ENCODE measurements around the gene NFIX. TPM values are rescaled to one million over a fixed set of nuclear protein-coding genes. Genes with fewer than 3 reads are reported as not detected.

The NFIX gene
- total RNA-seq, 1 experiment from 2014 or later: 78.0 TPM

DNA sequence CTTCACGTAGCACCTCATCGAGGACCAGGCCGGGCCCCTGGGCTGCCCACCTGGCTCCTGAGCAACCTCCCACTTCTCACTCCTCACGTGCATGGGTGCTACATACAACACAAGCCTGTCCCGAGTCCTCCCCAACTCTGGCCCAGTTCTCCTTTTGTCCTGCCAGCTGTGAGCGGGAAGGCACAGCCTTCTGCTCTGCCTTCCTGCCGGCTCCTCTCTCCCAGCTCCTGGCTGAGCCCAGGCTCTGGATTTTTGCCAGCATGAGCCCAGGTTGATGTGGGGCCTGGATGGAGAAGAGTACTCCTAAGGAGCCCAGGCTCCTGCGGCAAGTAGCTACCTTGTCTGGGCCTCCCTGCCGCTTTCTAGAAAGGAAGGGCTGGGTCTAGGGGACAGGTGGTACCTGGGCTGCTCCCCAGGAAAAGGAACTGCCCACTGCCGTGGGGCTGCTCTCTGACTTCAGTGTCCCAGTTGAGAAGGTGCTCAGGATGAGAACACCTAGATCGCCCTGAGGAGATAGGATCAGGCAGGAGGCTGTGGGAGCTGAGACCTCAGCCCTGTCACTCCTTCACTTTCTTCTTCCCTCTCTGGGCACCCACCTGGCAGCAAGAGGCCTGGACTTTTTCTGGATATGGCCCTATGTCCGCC lies 83.7 kb downstream of the NFIX start:
- Histone ChIP-seq H3K36me3 (peaks cover 94% of the 10 kb centered on the region), H3K9me3 (no peaks in the 10 kb centered on the region), H3K4me3 (no peak overlapping the region), H3K27me3 (no peaks in the 10 kb centered on the region)
- DNase-seq: no peak

DNA sequence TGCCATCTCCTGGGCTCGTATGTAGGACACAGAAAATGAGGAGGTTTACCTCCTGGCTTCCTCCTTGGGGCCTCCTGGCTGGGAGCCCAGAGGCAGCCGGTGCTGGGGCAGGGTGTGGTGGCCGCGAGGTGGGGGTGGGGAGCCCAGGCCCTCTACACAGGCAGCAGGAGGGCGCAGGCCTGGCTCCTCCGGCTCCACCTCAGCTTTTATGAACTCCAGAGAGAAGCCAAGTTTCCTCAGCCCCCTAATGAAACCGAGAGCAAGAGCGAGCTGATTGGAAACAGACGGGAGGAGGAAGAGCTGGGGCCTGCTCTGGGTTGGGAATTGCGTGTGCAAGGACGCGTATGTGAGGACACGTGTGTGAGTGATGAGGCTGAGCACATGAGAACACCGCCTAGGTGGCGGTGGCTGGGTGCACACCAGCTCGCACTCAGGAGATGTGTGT lies 84.3 kb downstream of the NFIX start:
- no peaks in the 10 kb centered on the region for H3K9me3 ChIP-seq
- H3K4me3 ChIP-seq: no peak overlapping the region
- peaks cover 96% of the 10 kb centered on the region for H3K36me3 ChIP-seq
- H3K27me3 ChIP-seq: no peaks in the 10 kb centered on the region
- no peak for DNase-seq

DNA sequence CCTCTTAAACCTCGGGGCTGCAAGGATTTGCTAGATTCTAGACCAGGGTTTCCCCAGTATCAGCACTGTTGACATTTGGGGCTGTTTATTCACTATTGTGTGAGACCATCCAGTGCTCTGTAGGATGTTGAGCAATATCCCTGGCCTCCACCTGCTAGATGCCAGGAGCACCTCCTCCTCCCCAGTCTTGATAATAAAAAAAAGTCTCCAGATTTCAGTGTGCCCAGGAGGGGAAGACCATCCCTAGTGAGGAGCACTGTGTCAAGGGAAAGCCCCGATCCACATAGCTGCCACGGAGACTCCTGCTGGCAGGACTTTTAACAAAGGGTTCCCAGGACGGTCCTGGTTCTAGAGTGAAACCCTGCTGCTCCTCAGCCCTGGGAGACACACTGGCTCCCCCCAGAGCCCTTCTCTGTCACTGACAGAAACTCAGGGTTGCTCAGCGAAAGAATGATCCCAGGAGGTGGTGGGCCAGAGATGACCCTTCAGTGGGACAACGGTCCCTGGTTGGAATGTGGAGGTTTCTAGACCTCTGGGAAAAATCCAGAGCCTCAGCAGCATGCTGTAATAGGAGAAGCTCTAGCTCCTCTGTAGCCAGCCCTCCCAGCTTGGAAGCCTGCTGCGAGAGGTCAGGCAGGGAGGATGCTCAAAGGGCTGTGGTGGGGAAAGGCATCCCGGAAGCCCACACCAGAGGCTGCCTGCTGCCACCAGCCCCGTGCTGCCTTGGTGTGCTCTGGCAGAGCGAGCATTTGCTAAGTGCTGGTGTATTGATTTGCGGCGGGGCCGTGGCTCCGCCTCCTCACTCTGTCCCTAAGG lies 87.1 kb downstream of the NFIX start:
- Histone ChIP-seq H3K36me3 (peaks cover 98% of the 10 kb centered on the region), H3K4me3 (no peak overlapping the region), H3K9me3 (no peaks in the 10 kb centered on the region), H3K27me3 (no peaks in the 10 kb centered on the region)
- no peak for DNase-seq

- no peak overlapping the region for H3K4me3 ChIP-seq
- DNase-seq: no peak
- H3K36me3 ChIP-seq: peaks cover 96% of the 10 kb centered on the region
- H3K9me3 ChIP-seq: no peaks in the 10 kb centered on the region
- H3K27me3 ChIP-seq: no peaks in the 10 kb centered on the region
Measured at GRCh38 chr19:13083008-13083404, 87.7 kb downstream of the NFIX start.

- H3K4me3 ChIP-seq: no peak overlapping the region
- H3K36me3 ChIP-seq: peaks cover 94% of the 10 kb centered on the region
- no peaks in the 10 kb centered on the region for H3K27me3 ChIP-seq
- no peak for DNase-seq
- H3K9me3 ChIP-seq: no peaks in the 10 kb centered on the region
Measured at GRCh38 chr19:13083627-13084026, 88.4 kb downstream of the NFIX start.

- Histone ChIP-seq H3K9me3 (no peaks in the 10 kb centered on the region), H3K27me3 (no peaks in the 10 kb centered on the region), H3K4me3 (no peak overlapping the region), H3K36me3 (peaks cover 94% of the 10 kb centered on the region)
- no peak for DNase-seq
Measured at GRCh38 chr19:13085666-13086065, 90.4 kb downstream of the NFIX start.

- no peak overlapping the region for H3K4me3 ChIP-seq
- no peaks in the 10 kb centered on the region for H3K27me3 ChIP-seq
- H3K9me3 ChIP-seq: no peaks in the 10 kb centered on the region
- peaks cover 92% of the 10 kb centered on the region for H3K36me3 ChIP-seq
- DNase-seq: no peak
Measured at GRCh38 chr19:13086341-13086740, 91.1 kb downstream of the NFIX start.

DNA sequence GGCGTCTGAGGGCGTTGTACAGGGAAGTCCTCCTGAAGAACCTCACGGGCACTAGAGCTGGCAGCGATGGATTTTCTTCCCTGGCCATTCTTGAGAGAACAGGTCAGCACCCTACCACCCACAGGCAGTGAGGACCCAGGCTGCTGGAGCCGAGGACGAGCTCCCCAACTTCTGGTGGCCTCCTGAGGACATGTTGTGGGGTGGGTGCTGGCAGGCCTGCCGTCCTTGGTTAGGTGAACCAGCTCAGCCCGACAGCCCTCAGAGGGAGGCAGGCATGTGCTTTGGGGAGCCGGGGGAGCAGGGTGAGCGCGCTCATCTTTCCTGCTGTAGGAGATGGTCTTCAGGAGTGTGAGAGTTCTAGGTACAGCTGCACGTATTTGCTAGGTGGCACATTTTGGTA lies 92.0 kb downstream of the NFIX start:
- Histone ChIP-seq H3K9me3 (no peaks in the 10 kb centered on the region), H3K36me3 (peaks cover 92% of the 10 kb centered on the region)
- DNase-seq: no peak

DNA sequence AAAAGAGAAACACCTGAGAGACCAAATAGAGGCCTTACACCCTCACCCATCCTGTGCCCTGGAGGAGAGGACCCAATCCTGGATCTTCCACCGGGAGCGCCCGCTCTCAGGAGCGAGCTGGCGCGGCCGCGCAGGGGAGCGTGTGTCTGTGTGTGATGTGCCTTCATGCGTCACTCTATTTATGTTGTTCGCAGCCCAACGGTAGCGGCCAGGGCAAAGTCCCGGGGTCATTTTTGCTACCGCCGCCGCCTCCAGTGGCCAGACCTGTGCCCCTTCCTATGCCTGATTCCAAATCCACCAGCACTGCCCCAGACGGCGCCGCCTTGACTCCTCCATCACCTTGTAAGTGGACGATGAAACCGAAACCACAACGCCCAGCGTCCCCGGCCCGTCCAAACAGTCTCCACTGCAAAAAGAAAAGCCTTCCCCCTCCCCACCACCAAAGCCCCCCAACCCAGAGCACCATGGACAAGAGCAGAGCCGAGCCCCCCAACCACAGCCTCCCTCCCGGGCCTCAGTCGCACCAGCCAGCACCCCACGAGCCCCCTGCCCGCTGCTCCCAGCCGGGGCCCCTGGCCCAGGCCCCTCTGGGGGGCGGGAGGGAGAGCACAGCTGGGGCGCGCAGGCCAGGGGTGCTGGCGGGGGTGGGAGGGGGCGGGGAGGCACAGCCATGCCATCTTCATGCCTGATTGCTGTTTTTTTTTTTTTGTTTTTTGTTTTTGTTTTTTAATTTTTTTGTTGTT lies 92.7 kb downstream of the NFIX start:
- Histone ChIP-seq H3K36me3 (peaks cover 92% of the 10 kb centered on the region), H3K27me3 (no peaks in the 10 kb centered on the region), H3K9me3 (no peaks in the 10 kb centered on the region), H3K4me3 (no peak overlapping the region)
- no peak for DNase-seq

More for the DNA sequence above, 92.0 kb downstream of the NFIX start:
- no peak overlapping the region for H3K4me3 ChIP-seq
- no peaks in the 10 kb centered on the region for H3K27me3 ChIP-seq

- peak; percentile 51 for DNase-seq
- Histone ChIP-seq H3K4me3 (no peak overlapping the region), H3K27me3 (no peaks in the 10 kb centered on the region), H3K36me3 (peaks cover 92% of the 10 kb centered on the region), H3K9me3 (no peaks in the 10 kb centered on the region)
Measured at GRCh38 chr19:13089139-13089856, 94.0 kb downstream of the NFIX start.

- no peak overlapping the region for H3K4me3 ChIP-seq
- no peak for DNase-seq
- H3K36me3 ChIP-seq: peaks cover 94% of the 10 kb centered on the region
- H3K9me3 ChIP-seq: no peaks in the 10 kb centered on the region
- no peaks in the 10 kb centered on the region for H3K27me3 ChIP-seq
Measured at GRCh38 chr19:13089857-13090507, 94.7 kb downstream of the NFIX start.

DNA sequence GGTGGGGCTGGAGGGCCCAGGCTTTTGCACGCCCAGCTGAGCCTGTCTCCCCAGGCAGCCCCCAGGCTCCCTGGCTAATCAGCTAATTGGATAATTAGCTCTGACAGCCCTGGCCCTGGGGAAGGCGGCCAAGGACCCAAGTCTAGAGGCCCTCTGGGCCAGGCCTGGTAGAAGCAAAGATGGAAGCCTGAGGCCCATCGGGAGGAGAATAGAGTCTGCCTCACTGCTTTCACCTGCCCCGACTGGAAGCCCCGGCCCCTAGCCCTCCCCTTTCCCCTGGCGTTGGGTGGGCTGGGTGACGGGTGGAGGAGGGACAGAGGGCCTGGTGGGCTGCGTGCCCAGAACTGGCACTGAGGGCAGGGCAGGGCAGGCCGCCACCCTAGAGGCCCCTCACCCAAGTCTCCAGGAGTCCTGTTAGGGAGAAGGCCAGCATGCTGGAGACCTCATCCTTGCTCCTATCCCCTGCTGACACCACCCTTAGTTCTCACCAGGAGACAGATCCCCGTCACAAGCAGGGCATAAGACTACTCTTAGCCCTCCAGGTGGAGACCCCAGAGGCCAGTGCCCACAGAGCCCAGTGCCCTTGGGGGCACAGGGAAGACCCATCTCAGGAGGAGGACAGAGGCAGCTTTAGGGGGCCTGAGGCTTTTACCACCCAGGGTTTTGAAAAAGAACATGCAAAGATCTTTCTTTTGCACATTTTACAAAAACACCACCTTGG lies 95.4 kb downstream of the NFIX start:
- Histone ChIP-seq H3K36me3 (peaks cover 93% of the 10 kb centered on the region), H3K27me3 (no peaks in the 10 kb centered on the region), H3K9me3 (no peaks in the 10 kb centered on the region), H3K4me3 (no peak overlapping the region)
- DNase-seq: no peak

DNA sequence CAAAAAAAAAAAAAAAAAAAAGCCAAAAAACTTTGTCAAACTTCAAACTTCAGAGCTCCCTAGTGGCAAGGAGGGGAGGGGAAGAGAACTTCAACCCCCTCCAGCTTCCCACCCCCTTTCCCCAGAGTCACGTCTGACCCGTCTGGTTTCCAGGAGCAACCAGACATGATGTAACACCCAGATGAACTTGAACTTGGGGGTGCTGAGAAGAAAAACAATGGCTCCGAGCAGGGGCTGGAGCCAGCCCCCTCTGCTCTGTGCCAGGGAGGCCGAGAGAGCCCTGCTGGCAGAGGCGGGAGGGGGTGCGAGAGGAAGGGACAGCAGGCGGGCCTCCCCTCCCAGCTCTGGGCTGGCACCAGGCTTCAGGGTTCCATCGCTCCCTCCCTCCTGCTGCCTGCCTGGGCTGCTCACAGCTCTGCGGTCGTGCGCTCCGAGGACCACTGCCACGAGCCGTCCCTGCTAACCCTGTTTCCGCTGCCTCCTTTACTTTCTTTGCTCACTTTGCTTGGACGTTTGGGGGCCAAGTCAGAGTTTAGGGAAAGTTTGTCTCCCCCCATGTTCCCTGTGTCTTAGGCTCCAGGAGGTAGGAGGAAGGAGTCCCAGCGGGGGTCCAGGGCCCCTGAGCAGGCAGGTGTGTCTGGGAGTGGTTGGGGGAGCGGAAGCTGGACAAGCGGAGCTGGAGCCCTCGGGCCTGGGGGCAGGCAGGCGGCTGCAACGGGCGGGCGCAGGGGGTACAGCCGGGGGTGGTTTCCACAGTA lies 96.3 kb downstream of the NFIX start:
- Histone ChIP-seq H3K27me3 (no peaks in the 10 kb centered on the region), H3K36me3 (peaks cover 90% of the 10 kb centered on the region), H3K9me3 (no peaks in the 10 kb centered on the region), H3K4me3 (no peak overlapping the region)
- no peak for DNase-seq

DNA sequence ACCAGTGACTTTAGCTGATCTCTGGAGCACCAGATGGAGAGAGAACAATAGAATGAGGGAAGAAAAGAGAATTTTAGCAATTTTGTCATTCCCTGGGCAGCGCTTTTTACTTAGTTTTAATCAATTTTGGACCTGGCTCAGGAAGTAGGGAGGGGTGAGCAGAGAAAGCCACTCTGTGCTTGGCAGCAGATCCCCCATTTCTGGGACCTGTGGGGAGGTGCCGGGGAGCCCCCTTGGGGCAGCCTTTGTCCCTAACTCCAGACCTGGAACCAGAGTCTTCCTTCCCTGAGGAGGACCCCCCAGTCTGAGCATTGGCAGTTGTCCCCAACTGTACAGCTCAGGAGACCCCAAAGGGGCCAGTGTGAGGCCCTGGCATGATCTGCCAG lies 96.9 kb downstream of the NFIX start:
- H3K9me3 ChIP-seq: no peaks in the 10 kb centered on the region
- no peak for DNase-seq
- H3K36me3 ChIP-seq: peaks cover 84% of the 10 kb centered on the region
- no peak overlapping the region for H3K4me3 ChIP-seq
- H3K27me3 ChIP-seq: no peaks in the 10 kb centered on the region

GRCh38 chr19:13092606-13093235 lies 97.4 kb downstream of the NFIX start:
- peaks cover 82% of the 10 kb centered on the region for H3K36me3 ChIP-seq
- no peaks in the 10 kb centered on the region for H3K9me3 ChIP-seq
- H3K4me3 ChIP-seq: no peak overlapping the region
- H3K27me3 ChIP-seq: no peaks in the 10 kb centered on the region
- no peak for DNase-seq

Data from MG63 (cell line).